Loucy (cell line): ENCODE measurements around the gene CAPSL.
"Not testable (repeated sequence)": the region's sequence is repeated elsewhere in the genome, so short reads cannot be mapped to it uniquely, and the experiment has no call there.

Source experiments
- H2AFZ ChIP-seq: fragments of 200-600 bp; sonication (generic); 2 replicates; pipeline ENCODE4 v1.6.0; 2016; ENCODE audit warnings: antibody characterized with exemption, mild to moderate bottlenecking, low read length, moderate library complexity
- H3F3A ChIP-seq: fragments of 200-600 bp; 2 replicates; pipeline ENCODE4 v1.6.0; 2016; ENCODE audit warnings: antibody characterized with exemption, low read depth, mild to moderate bottlenecking
- H3K27me3 ChIP-seq: fragments of 200-600 bp; sonication (generic); 2 replicates; pipeline ENCODE4 v1.6.1; 2014; ENCODE audit warnings: low read length, mild to moderate bottlenecking; ENCODE audit not compliant: insufficient read depth, poor library complexity, severe bottlenecking
- H3K36me3 ChIP-seq: fragments of 200-600 bp; sonication (generic); 2 replicates; pipeline ENCODE4 v1.6.1; 2016; ENCODE audit warnings: low read length; ENCODE audit not compliant: insufficient read depth
- H3K4me1 ChIP-seq: fragments of 200-600 bp; sonication (generic); 2 replicates; pipeline ENCODE4 v1.5.1; 2014; ENCODE audit warnings: low read length, mild to moderate bottlenecking; ENCODE audit not compliant: insufficient read depth, poor library complexity, severe bottlenecking
- H3K4me2 ChIP-seq: fragments of 200-600 bp; sonication (generic); 2 replicates; pipeline ENCODE4 v1.6.0; 2014; ENCODE audit warnings: antibody characterized with exemption, low read length, low read depth, mild to moderate bottlenecking; ENCODE audit not compliant: poor library complexity, severe bottlenecking
- H3K4me3 ChIP-seq: fragments of 200-600 bp; sonication (generic); 2 replicates; pipeline ENCODE4 v1.5.1; 2014; ENCODE audit warnings: low read length, mild to moderate bottlenecking, mixed read lengths; ENCODE audit not compliant: poor library complexity, severe bottlenecking
- H3K79me2 ChIP-seq: fragments of 200-600 bp; sonication (generic); 2 replicates; pipeline ENCODE4 v1.6.1; 2014; ENCODE audit warnings: low read length; ENCODE audit not compliant: insufficient read depth
- H3K9ac ChIP-seq: fragments of 200-600 bp; sonication (generic); 2 replicates; pipeline ENCODE4 v1.6.0; 2014; ENCODE audit warnings: mild to moderate bottlenecking, low read depth, low read length, moderate library complexity; ENCODE audit not compliant: poor library complexity, severe bottlenecking
- H3K9me2 ChIP-seq: fragments of 200-600 bp; sonication (generic); replicated peaks from 2 replicates; pipeline ENCODE4 v1.6.1; 2016; ENCODE audit warnings: low read depth, low read length, mixed read lengths
- H3K9me3 ChIP-seq: fragments of 200-600 bp; sonication (generic); 2 replicates; pipeline ENCODE4 v1.6.1; 2014; ENCODE audit warnings: mild to moderate bottlenecking, antibody characterized with exemption, low read length, low read depth; ENCODE audit not compliant: insufficient read depth
- H4K20me1 ChIP-seq: fragments of 200-600 bp; sonication (generic); 2 replicates; pipeline ENCODE4 v1.6.0; 2014; ENCODE audit warnings: antibody characterized with exemption, low read length, mild to moderate bottlenecking; ENCODE audit not compliant: insufficient read depth, poor library complexity, severe bottlenecking
- EZH2phosphoT487 ChIP-seq: fragments of 200-600 bp; IDR thresholded peaks from 2 replicates; pipeline ENCODE4 v1.6.1; 2018; ENCODE audit warnings: antibody characterized with exemption, mild to moderate bottlenecking, moderate library complexity, borderline replicate concordance
- TF ChIP-seq, protein P1 (sequence below): fragments of 200-600 bp; sonication (generic); conservative IDR thresholded peaks from 2 replicates; pipeline ENCODE4 v1.5.1; 2014; ENCODE audit warnings: mild to moderate bottlenecking, antibody characterized with exemption, low read length

The CAPSL gene

DNA sequence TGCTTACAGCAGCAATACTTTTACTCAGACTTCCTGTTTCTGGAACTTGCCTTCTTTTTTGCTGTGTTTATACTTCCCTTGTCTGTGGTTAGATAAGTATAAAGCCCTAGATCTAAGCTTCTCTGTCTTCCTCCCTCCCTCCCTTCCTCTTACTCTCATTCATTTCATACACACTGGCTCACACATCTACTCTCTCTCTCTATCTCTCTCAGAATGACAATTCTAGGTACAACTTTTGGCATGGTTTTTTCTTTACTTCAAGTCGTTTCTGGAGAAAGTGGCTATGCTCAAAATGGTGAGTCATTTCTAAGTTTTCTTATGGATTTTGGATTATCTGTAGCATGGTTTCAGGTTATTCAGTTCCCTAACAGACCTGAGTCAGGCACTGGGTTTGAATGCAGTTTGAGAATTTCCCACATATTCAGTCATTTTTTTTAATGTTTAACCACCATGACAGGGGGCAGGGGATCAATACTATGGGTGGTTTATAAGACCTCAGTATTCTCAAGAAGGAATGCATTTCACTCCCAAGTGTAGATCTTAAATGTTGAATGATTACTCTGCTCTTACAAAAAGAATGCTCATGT is 81.6 kb downstream of the CAPSL start, which contains the start of gene IL7R:
Gene IL7R, plus strand, starts transcription at position 127 of the 587 bp plus-strand sequence. Its CDS starts 87 bp downstream, at position 214.
- no peaks in the 10 kb centered on the region for H3F3A ChIP-seq
- H3K9me2 ChIP-seq = no peaks in the 10 kb centered on the region
- TF ChIP-seq, protein P1, sequence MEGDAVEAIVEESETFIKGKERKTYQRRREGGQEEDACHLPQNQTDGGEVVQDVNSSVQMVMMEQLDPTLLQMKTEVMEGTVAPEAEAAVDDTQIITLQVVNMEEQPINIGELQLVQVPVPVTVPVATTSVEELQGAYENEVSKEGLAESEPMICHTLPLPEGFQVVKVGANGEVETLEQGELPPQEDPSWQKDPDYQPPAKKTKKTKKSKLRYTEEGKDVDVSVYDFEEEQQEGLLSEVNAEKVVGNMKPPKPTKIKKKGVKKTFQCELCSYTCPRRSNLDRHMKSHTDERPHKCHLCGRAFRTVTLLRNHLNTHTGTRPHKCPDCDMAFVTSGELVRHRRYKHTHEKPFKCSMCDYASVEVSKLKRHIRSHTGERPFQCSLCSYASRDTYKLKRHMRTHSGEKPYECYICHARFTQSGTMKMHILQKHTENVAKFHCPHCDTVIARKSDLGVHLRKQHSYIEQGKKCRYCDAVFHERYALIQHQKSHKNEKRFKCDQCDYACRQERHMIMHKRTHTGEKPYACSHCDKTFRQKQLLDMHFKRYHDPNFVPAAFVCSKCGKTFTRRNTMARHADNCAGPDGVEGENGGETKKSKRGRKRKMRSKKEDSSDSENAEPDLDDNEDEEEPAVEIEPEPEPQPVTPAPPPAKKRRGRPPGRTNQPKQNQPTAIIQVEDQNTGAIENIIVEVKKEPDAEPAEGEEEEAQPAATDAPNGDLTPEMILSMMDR = no peak
- TF ChIP-seq EZH2phosphoT487 = no peak
- H3K9me3 ChIP-seq = no peaks in the 10 kb centered on the region
- H3K79me2 ChIP-seq = no peaks in the 10 kb centered on the region
- H3K4me3 ChIP-seq = peak within 1 kb of the TSS; percentile 7
- H3K36me3 ChIP-seq = no peaks in the 10 kb centered on the region
- peak within 1 kb of the TSS; percentile 0; the same call in 1 of the 2 replicates for H2AFZ ChIP-seq
- no peaks in the 10 kb centered on the region for H3K27me3 ChIP-seq
- H3K4me1 ChIP-seq = peaks cover 56% of the 10 kb centered on the region
- peak within 1 kb of the TSS; percentile 45 for H3K4me2 ChIP-seq
- no peaks in the 10 kb centered on the region for H4K20me1 ChIP-seq
- H3K9ac ChIP-seq = no peak within 1 kb of the TSS

GRCh38 chr5:35856186-35856764 is 82.1 kb downstream of the CAPSL start:
- H3K36me3 ChIP-seq, H3K9ac ChIP-seq, H4K20me1 ChIP-seq, H3K4me3 ChIP-seq, H3F3A ChIP-seq, H3K9me3 ChIP-seq, H3K79me2 ChIP-seq, H3K9me2 ChIP-seq, H3K27me3 ChIP-seq: not testable (repeated sequence)
- peak overlapping the region; percentile 0; the same call in 1 of the 2 replicates for H2AFZ ChIP-seq
- H3K4me2 ChIP-seq = peak overlapping the region; percentile 45
- peaks cover 56% of the 10 kb centered on the region for H3K4me1 ChIP-seq

- H3K4me1 ChIP-seq = peaks cover 56% of the 10 kb centered on the region
These were observed 83.2 kb downstream of the CAPSL start for GRCh38 chr5:35855187-35855586.

More at GRCh38 chr5:35855187-35855586, 83.2 kb downstream of the CAPSL start:
- Histone ChIP-seq H3K4me2 (no peak overlapping the region), H3K27me3 (no peaks in the 10 kb centered on the region), H3K79me2 (no peaks in the 10 kb centered on the region), H3K9me3 (no peaks in the 10 kb centered on the region), H3F3A (no peaks in the 10 kb centered on the region), H3K9ac (no peak overlapping the region), H2AFZ (no peak overlapping the region), H4K20me1 (no peaks in the 10 kb centered on the region), H3K4me3 (no peak overlapping the region), H3K36me3 (no peaks in the 10 kb centered on the region), H3K9me2 (no peaks in the 10 kb centered on the region)
- TF ChIP-seq, protein P1 = no peak
- TF ChIP-seq EZH2phosphoT487 = no peak
